Caco-2 (cell line): ENCODE results near the gene UBASH3B. TPM values are rescaled to one million over a fixed set of nuclear protein-coding genes. Genes with fewer than 3 reads are reported as not detected.

Source experiments
- BruUV-seq: library from RNA; stranded (reverse); fragments of 400-500 nt; replicated peaks from 2 replicates; lab custom pipeline; 2021; lab: Mats Ljungman, UMichigan
- CTCF ChIA-PET: fragments of 300-600 bp; sonication (Branson Sonifier 250); formaldehyde crosslinking; loops from one replicate; lab custom pipeline; 2022; ENCODE audit warnings: antibody characterized with exemption; lab: Charles Lee
- POLR2A ChIA-PET: fragments of 300-600 bp; sonication (Branson Sonifier 250); formaldehyde crosslinking; loops from one replicate; lab custom pipeline; 2022; ENCODE audit warnings: antibody characterized with exemption; lab: Charles Lee
- DNase-seq, 2 experiments: peaks; one replicate each; pipeline versions ENCODE4 v3.0.0 to v3.0.0-alpha.2; 2020 to 2022
- H3K27me3 ChIP-seq: replicated peaks from 2 replicates; pipeline ENCODE4 v1.6.0; 2011; ENCODE audit warnings: low read length; ENCODE audit not compliant: control insufficient read depth, insufficient read depth
- H3K36me3 ChIP-seq: 2 replicates; pipeline ENCODE4 v1.5.1; 2011; ENCODE audit warnings: low read length; ENCODE audit not compliant: control insufficient read depth, insufficient read depth
- H3K4me1 ChIP-seq: fragments of 250-450 bp; sonication (Bioruptor Pico); 2 replicates; pipeline ENCODE4 v1.5.1; 2020; ENCODE audit warnings: mild to moderate bottlenecking
- H3K4me3 ChIP-seq: 2 replicates; pipeline ENCODE4 v1.5.1; 2011; ENCODE audit warnings: low read depth, mild to moderate bottlenecking, control low read depth, low read length
- H3K9me3 ChIP-seq: fragments of 250-450 bp; sonication (Bioruptor Pico); 2 replicates; pipeline ENCODE4 v1.5.1; 2020; ENCODE audit warnings: mild to moderate bottlenecking, moderate library complexity
- H3K27ac Mint-ChIP-seq: one replicate; pipeline ENCODE4 v1.8.0; 2022; ENCODE audit warnings: mixed read lengths; ENCODE audit not compliant: unreplicated experiment
- H3K27me3 Mint-ChIP-seq: one replicate; pipeline ENCODE4 v1.8.0; 2022; ENCODE audit warnings: mixed read lengths; ENCODE audit not compliant: insufficient read depth, unreplicated experiment
- H3K36me3 Mint-ChIP-seq: one replicate; pipeline ENCODE4 v1.8.0; 2022; ENCODE audit warnings: mild to moderate bottlenecking, mixed read lengths; ENCODE audit not compliant: insufficient read depth, unreplicated experiment
- H3K4me1 Mint-ChIP-seq: one replicate; pipeline ENCODE4 v1.8.0; 2022; ENCODE audit warnings: low read depth, mixed read lengths; ENCODE audit not compliant: unreplicated experiment
- H3K4me3 Mint-ChIP-seq: one replicate; pipeline ENCODE4 v1.8.0; 2022; ENCODE audit warnings: mild to moderate bottlenecking, moderate library complexity, mixed read lengths; ENCODE audit not compliant: unreplicated experiment
- H3K9me3 Mint-ChIP-seq: one replicate; pipeline ENCODE4 v1.8.0; 2022; ENCODE audit warnings: mixed read lengths; ENCODE audit not compliant: unreplicated experiment
- intact Hi-C: fragments of 100-400 bp; cut with micrococcal nuclease; formaldehyde crosslinking; loops from one replicate; pipeline ENCODE4 v1.10.0; 2022; ENCODE audit not compliant: unreplicated experiment
- total RNA-seq: library from RNA; stranded (reverse); gene quantifications from 2 replicates; pipeline ENCODE4 v1.2.3, GENCODE V29; 2022
- TF ChIP-seq, protein P1 (sequence below), 2 experiments: fragments of 200-600 bp in 1 of 2; IDR thresholded peaks; 1 replicate in 1 of 2; 2 replicates in 1 of 2; pipeline versions ENCODE4 v1.5.1 to v1.8.0; 2011 to 2022; ENCODE audit warnings: antibody characterized with exemption in 1 of 2, control low read depth in 1 of 2, inconsistent platforms in 1 of 2, low read depth in 1 of 2, low read length in 1 of 2, mild to moderate bottlenecking in 1 of 2, moderate library complexity in 1 of 2; ENCODE audit not compliant: insufficient read depth in 1 of 2, severe bottlenecking in 1 of 2, unreplicated experiment in 1 of 2

Gene UBASH3B
- total RNA-seq, 1 experiment from 2014 or later: 21.5 TPM

DNA sequence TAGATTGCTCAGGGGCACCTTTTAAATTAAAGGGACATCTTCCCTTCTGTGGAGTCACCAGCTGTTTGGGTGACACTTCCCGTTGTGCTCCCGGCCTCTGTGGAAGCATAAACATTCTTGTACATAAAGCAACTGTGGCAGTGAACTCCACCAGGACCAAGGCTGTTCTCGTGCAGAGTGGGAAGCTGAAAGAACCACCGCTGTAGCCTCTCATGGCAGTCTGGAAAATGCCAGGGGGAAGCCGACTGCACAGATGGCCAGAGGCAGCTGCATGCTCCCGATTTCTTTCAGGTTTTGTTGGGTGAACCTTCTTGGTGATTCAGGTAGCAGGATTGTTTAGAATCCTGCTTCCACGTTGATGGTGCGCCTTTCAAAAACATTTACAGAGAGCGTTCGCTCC, 10.3 kb downstream of the UBASH3B start:
- Mint-ChIP-seq H3K27ac (no peak overlapping the region), H3K4me3 (no peak overlapping the region), H3K9me3 (peaks cover 11% of the 10 kb centered on the region), H3K27me3 (no peaks in the 10 kb centered on the region), H3K4me1 (peaks cover 4% of the 10 kb centered on the region), H3K36me3 (no peaks in the 10 kb centered on the region)
- DNase-seq: no peak
- BruUV-seq: no TSS peak
- POLR2A ChIA-PET: no interaction called here
- no peaks in the 10 kb centered on the region for H3K27me3 ChIP-seq
- CTCF ChIA-PET: no interaction called here
- no peaks in the 10 kb centered on the region for H3K36me3 ChIP-seq
- intact Hi-C loops: no loop called here
- no peak overlapping the region for H3K4me3 ChIP-seq
- TF ChIP-seq, protein P1, sequence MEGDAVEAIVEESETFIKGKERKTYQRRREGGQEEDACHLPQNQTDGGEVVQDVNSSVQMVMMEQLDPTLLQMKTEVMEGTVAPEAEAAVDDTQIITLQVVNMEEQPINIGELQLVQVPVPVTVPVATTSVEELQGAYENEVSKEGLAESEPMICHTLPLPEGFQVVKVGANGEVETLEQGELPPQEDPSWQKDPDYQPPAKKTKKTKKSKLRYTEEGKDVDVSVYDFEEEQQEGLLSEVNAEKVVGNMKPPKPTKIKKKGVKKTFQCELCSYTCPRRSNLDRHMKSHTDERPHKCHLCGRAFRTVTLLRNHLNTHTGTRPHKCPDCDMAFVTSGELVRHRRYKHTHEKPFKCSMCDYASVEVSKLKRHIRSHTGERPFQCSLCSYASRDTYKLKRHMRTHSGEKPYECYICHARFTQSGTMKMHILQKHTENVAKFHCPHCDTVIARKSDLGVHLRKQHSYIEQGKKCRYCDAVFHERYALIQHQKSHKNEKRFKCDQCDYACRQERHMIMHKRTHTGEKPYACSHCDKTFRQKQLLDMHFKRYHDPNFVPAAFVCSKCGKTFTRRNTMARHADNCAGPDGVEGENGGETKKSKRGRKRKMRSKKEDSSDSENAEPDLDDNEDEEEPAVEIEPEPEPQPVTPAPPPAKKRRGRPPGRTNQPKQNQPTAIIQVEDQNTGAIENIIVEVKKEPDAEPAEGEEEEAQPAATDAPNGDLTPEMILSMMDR (IDR thresholded peaks at IDR 0.05; ENCODE audit: insufficient read depth in 1 of 2, low read depth in 1 of 2, low read length in 1 of 2, severe bottlenecking in 1 of 2, unreplicated experiment in 1 of 2): no peak
- H3K4me1 ChIP-seq: peaks cover 7% of the 10 kb centered on the region
- H3K9me3 ChIP-seq: 0 out of 2 replicates have a peak, but pooled peaks cover 5% of the 10 kb centered on the region

DNA sequence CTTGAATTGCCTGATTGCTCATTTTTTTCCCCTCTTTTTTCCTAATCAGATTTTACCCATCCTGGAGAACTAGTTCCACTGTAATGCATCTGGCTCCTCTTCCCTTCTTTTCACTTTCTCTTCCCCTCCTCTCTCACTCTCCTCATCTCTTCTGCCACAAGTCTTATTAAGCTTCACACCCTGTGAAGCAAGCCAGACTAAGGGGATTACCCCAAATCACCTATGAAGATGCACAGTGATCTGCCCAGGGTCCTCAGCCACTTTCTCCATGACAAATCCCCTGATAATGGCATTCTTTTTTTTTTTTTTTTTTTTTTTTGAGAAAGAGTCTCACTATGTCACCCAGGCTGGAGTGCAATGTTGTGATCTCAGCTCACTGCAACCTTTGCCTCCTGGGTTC, 11.2 kb downstream of the UBASH3B start:
- H3K4me1 ChIP-seq: no peaks in the 10 kb centered on the region
- Mint-ChIP-seq H3K36me3 (no peaks in the 10 kb centered on the region), H3K27ac (no peak overlapping the region), H3K27me3 (no peaks in the 10 kb centered on the region), H3K4me3 (no peak overlapping the region), H3K4me1 (no peaks in the 10 kb centered on the region), H3K9me3 (peaks cover 11% of the 10 kb centered on the region)
- 0 out of 2 replicates have a peak, but pooled peaks cover 5% of the 10 kb centered on the region for H3K9me3 ChIP-seq
- ChIA-PET POLR2A (no interaction called here), CTCF (no interaction called here)
- BruUV-seq: no TSS peak
- no peaks in the 10 kb centered on the region for H3K36me3 ChIP-seq
- TF ChIP-seq, protein P1 (IDR thresholded peaks at IDR 0.05; ENCODE audit: insufficient read depth in 1 of 2, low read depth in 1 of 2, low read length in 1 of 2, severe bottlenecking in 1 of 2, unreplicated experiment in 1 of 2): no peak
- DNase-seq: no peak
- intact Hi-C loops: no loop called here
- no peaks in the 10 kb centered on the region for H3K27me3 ChIP-seq
- H3K4me3 ChIP-seq: no peak overlapping the region

DNA sequence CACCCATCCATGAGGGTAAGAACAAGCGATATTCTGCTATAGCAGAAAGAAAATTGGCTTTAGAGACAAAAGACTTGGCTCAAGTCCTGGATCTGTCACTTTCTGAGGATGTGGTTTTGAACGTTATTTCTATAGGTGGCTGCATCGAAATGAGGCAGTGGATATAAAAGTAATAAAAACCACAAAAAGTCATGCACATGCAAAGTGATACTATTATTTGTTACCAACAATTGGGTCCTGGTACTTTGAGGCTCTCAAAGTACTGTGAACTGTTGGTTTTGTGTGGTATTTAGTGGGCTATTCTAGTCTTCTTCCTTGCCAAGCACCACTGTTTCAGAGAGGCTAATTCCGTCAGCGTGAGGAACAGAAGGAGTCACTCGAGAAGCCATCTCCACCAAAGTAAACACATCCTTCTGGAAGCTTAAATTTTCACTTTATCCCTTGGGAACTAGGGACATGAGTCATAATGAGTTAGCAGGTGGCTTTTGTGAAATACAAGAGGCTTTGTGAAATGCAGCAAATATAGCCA, 13.1 kb downstream of the UBASH3B start:
- Histone ChIP-seq H3K4me1 (no peaks in the 10 kb centered on the region), H3K4me3 (no peak overlapping the region), H3K27me3 (no peaks in the 10 kb centered on the region), H3K9me3 (0 out of 2 replicates have a peak, but pooled peaks cover 5% of the 10 kb centered on the region), H3K36me3 (no peaks in the 10 kb centered on the region)
- no peak overlapping the region for H3K27ac Mint-ChIP-seq
- ChIA-PET CTCF (no interaction called here), POLR2A (no interaction called here)
- H3K36me3 Mint-ChIP-seq: no peaks in the 10 kb centered on the region
- peaks cover 11% of the 10 kb centered on the region for H3K9me3 Mint-ChIP-seq
- H3K4me3 Mint-ChIP-seq: no peak overlapping the region
- TF ChIP-seq, protein P1 (IDR thresholded peaks at IDR 0.05; ENCODE audit: insufficient read depth in 1 of 2, low read depth in 1 of 2, low read length in 1 of 2, severe bottlenecking in 1 of 2, unreplicated experiment in 1 of 2): no peak
- intact Hi-C loops: no loop called here
- no peaks in the 10 kb centered on the region for H3K27me3 Mint-ChIP-seq
- no TSS peak for BruUV-seq
- no peak for DNase-seq
- no peaks in the 10 kb centered on the region for H3K4me1 Mint-ChIP-seq
